GM23338 (cell line): Measurements from ENCODE around the gene FURIN. TPM values are rescaled to one million over a fixed set of nuclear protein-coding genes. Genes with fewer than 3 reads are reported as not detected.

Experiments used
- ATAC-seq: fragments of 200-7000 bp; cut with Tn5 transposase; 3 replicates; pipeline ENCODE4 v1.9.1; 2020
- DNase-seq: peaks from one replicate; pipeline ENCODE4 v3.0.0-alpha.2; 2015; ENCODE audit warnings: low spot score
- H2AFZ ChIP-seq: fragments of 200-600 bp; sonication (generic); 2 replicates; pipeline ENCODE4 v1.8.0; 2016; ENCODE audit warnings: antibody characterized with exemption, mild to moderate bottlenecking, moderate library complexity
- H3F3A ChIP-seq: fragments of 200-600 bp; sonication (generic); replicated peaks from 2 replicates; pipeline ENCODE4 v1.8.0; 2017; ENCODE audit warnings: antibody characterized with exemption, mixed run types, low read depth
- H3K27ac ChIP-seq: fragments of 200-600 bp; sonication (generic); 2 replicates; pipeline ENCODE4 v1.6.1; 2016; ENCODE audit warnings: low read depth
- H3K27me3 ChIP-seq: fragments of 200-600 bp; sonication (generic); 2 replicates; pipeline ENCODE4 v1.8.0; 2016; ENCODE audit warnings: mild to moderate bottlenecking, mixed run types, moderate library complexity; ENCODE audit not compliant: insufficient read depth
- H3K36me3 ChIP-seq: fragments of 200-600 bp; sonication (generic); 2 replicates; pipeline ENCODE4 v1.8.0; 2016; ENCODE audit warnings: mild to moderate bottlenecking; ENCODE audit not compliant: insufficient read depth
- H3K4me1 ChIP-seq: fragments of 200-600 bp; sonication (generic); 2 replicates; pipeline ENCODE4 v1.8.0; 2016; ENCODE audit warnings: mild to moderate bottlenecking, moderate library complexity; ENCODE audit not compliant: insufficient read depth
- H3K4me2 ChIP-seq: fragments of 200-600 bp; sonication (generic); 2 replicates; pipeline ENCODE4 v1.7.1; 2017; ENCODE audit warnings: mixed run types
- H3K4me3 ChIP-seq: fragments of 200-600 bp; sonication (generic); 2 replicates; pipeline ENCODE4 v1.6.1; 2016; ENCODE audit warnings: mixed run types
- H3K79me2 ChIP-seq: fragments of 200-600 bp; sonication (generic); replicated peaks from 2 replicates; pipeline ENCODE4 v1.8.0; 2017; ENCODE audit warnings: mild to moderate bottlenecking; ENCODE audit not compliant: insufficient read depth
- H3K9me2 ChIP-seq: fragments of 200-600 bp; sonication (generic); 2 replicates; pipeline ENCODE4 v1.8.0; 2017; ENCODE audit not compliant: insufficient read depth
- H4K20me1 ChIP-seq: fragments of 200-600 bp; sonication (generic); replicated peaks from 2 replicates; pipeline ENCODE4 v1.8.0; 2017; ENCODE audit warnings: mild to moderate bottlenecking; ENCODE audit not compliant: insufficient read depth
- H3K27ac Mint-ChIP-seq: 2 replicates; pipeline ENCODE4 v1.8.0; 2020; ENCODE audit warnings: inconsistent platforms, mild to moderate bottlenecking, moderate library complexity, mixed read lengths
- H3K27me3 Mint-ChIP-seq: 3 replicates; pipeline ENCODE4 v1.8.0; 2022; ENCODE audit warnings: low read depth, mild to moderate bottlenecking, moderate library complexity, mixed read lengths, inconsistent platforms; ENCODE audit not compliant: insufficient read depth, poor library complexity
- H3K36me3 Mint-ChIP-seq: 3 replicates; pipeline ENCODE4 v1.8.0; 2021; ENCODE audit warnings: low read depth, mild to moderate bottlenecking, inconsistent platforms, moderate library complexity, mixed read lengths
- H3K4me1 Mint-ChIP-seq: 3 replicates; pipeline ENCODE4 v1.8.0; 2020; ENCODE audit warnings: mild to moderate bottlenecking, inconsistent platforms, mixed read lengths
- H3K4me3 Mint-ChIP-seq: 3 replicates; pipeline ENCODE4 v1.8.0; 2021; ENCODE audit warnings: moderate library complexity, mild to moderate bottlenecking, inconsistent platforms, mixed read lengths
- H3K9me3 Mint-ChIP-seq: 3 replicates; pipeline ENCODE4 v1.8.0; 2020; ENCODE audit warnings: moderate library complexity, mild to moderate bottlenecking, inconsistent platforms, mixed read lengths
- CREB1 ChIP-seq: fragments of 250-450 bp; sonication (Bioruptor Pico); IDR thresholded peaks from 2 replicates; pipeline ENCODE4 v1.5.0; 2020; ENCODE audit warnings: low read depth, mild to moderate bottlenecking, moderate library complexity
- EZH2 ChIP-seq: fragments of 200-600 bp; sonication (generic); IDR thresholded peaks from one replicate; pipeline ENCODE4 v1.8.0; 2017; ENCODE audit warnings: antibody characterized with exemption, mild to moderate bottlenecking, low read depth; ENCODE audit not compliant: unreplicated experiment
- EZH2phosphoT487 ChIP-seq: fragments of 200-600 bp; sonication (generic); IDR thresholded peaks from one replicate; pipeline ENCODE4 v1.8.1; 2018; ENCODE audit warnings: antibody characterized with exemption; ENCODE audit not compliant: unreplicated experiment
- JUNB ChIP-seq: IDR thresholded peaks from one replicate; pipeline ENCODE4 v1.6.1; 2016; ENCODE audit warnings: antibody characterized with exemption; ENCODE audit not compliant: unreplicated experiment
- POLR2AphosphoS5 ChIP-seq: IDR thresholded peaks from 2 replicates; pipeline ENCODE4 v1.6.1; 2016; ENCODE audit warnings: antibody characterized with exemption, low read depth
- REST ChIP-seq: IDR thresholded peaks from one replicate; pipeline ENCODE4 v1.6.1; 2018; ENCODE audit warnings: antibody characterized with exemption; ENCODE audit not compliant: unreplicated experiment
- STAT1 ChIP-seq: IDR thresholded peaks from one replicate; pipeline ENCODE4 v1.6.1; 2016; ENCODE audit warnings: antibody characterized with exemption; ENCODE audit not compliant: unreplicated experiment
- ZNF114 ChIP-seq: fragments of 250-450 bp; sonication (Bioruptor Pico); IDR thresholded peaks from 2 replicates; pipeline ENCODE4 v1.5.0; 2020; ENCODE audit warnings: mild to moderate bottlenecking, moderate library complexity
- polyA plus RNA-seq: library from polyadenylated mRNA; unstranded; fragments of >200 nt; fragmentation: Nextera tagmentation; extraction: Ambion mirVana; gene quantifications from 2 replicates; pipeline ENCODE4 v1.2.1, GENCODE V29; 2016
- total RNA-seq: library from RNA; depleted of rRNA; stranded (reverse); fragments of >200 nt; shearing (Covaris generic); gene quantifications from 2 replicates; pipeline ENCODE4 v1.2.3, GENCODE V29; 2014
- TF ChIP-seq, protein P1 (sequence below): IDR thresholded peaks from 2 replicates; pipeline ENCODE4 v1.6.1; 2016; ENCODE audit warnings: antibody characterized with exemption
- TF ChIP-seq, protein P2 (sequence below): fragments of 250-450 bp; sonication (Bioruptor Pico); IDR thresholded peaks from 2 replicates; pipeline ENCODE4 v1.5.0; 2020; ENCODE audit warnings: mild to moderate bottlenecking, moderate library complexity
- TF ChIP-seq, protein P3 (sequence below), 2 experiments: fragments of 200-600 bp in 1 of 2; sonication (generic) in 1 of 2; conservative IDR thresholded peaks; 2 replicates each; pipeline versions ENCODE4 v1.5.1 to v1.6.1; 2016 to 2017; ENCODE audit warnings: antibody characterized with exemption in 2 of 2, low read depth in 2 of 2, mild to moderate bottlenecking in 2 of 2, moderate library complexity in 1 of 2

FURIN gene
- total and polyA plus RNA-seq, 2 experiments from 2014 or later = 6.3 to 20.9 TPM

DNA sequence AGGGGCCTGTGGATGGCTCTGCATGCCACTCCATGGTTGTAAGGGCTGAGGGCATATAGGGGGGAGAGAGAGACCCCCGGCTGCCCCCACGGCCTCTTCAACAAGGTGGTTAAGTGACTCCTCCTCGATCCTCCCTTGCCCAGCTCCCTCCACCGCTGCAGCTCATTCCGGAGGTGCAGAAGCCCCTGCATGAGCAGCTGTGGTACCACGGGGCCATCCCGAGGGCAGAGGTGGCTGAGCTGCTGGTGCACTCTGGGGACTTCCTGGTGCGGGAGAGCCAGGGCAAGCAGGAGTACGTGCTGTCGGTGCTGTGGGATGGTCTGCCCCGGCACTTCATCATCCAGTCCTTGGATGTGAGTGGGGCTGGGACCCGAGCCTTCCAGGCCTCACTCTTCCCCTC is 22.5 kb downstream of the FURIN start (continued):
- TF ChIP-seq REST (no peak), JUNB (no peak), CREB1 (CRISPR knock-in tag) (no peak)
- TF ChIP-seq, protein P1, sequence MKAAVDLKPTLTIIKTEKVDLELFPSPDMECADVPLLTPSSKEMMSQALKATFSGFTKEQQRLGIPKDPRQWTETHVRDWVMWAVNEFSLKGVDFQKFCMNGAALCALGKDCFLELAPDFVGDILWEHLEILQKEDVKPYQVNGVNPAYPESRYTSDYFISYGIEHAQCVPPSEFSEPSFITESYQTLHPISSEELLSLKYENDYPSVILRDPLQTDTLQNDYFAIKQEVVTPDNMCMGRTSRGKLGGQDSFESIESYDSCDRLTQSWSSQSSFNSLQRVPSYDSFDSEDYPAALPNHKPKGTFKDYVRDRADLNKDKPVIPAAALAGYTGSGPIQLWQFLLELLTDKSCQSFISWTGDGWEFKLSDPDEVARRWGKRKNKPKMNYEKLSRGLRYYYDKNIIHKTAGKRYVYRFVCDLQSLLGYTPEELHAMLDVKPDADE = no peak

DNA sequence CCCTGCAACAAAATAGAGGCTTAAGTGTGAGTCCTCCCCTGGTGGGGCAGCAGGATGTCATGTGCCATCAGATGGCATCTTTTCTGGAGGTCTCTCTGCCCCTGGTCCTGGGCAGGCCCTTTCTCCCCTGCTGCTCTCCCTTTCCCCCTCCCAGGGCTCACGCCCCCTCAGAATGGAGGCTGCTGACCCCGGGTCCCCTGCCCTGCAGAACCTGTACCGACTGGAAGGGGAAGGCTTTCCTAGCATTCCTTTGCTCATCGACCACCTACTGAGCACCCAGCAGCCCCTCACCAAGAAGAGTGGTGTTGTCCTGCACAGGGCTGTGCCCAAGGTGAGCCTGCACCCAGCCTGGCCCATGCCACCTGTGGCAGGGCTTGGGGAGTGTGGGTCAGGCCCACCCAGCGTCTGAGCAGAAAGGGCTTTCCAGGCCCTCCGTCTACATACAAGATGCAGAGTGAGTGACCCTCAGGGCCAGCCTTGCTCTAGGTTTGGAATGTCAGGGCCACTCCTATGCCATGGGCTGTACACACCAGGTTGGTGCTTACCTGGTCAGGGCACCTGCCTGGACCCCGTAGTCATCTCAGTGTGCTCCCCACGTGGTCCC is 23.1 kb downstream of the FURIN start:
- ATAC-seq (no peak), DNase-seq (no peak)
- no peaks in the 10 kb centered on the region for H3K27me3 ChIP-seq
- no peaks in the 10 kb centered on the region for H3K79me2 ChIP-seq
- H3K4me2 ChIP-seq = no peak overlapping the region
- no peaks in the 10 kb centered on the region for H3F3A ChIP-seq
- Mint-ChIP-seq H3K27ac (no peak overlapping the region), H3K36me3 (peaks cover 8% of the 10 kb centered on the region), H3K9me3 (no peaks in the 10 kb centered on the region), H3K4me1 (peaks cover 5% of the 10 kb centered on the region; the same call in 1 of the 3 replicates), H3K4me3 (no peak overlapping the region), H3K27me3 (peaks cover 16% of the 10 kb centered on the region)
- no peak overlapping the region for H3K27ac ChIP-seq
- H3K36me3 ChIP-seq = no peaks in the 10 kb centered on the region
- H3K4me3 ChIP-seq = no peak overlapping the region
- H3K4me1 ChIP-seq = no peaks in the 10 kb centered on the region
- no peaks in the 10 kb centered on the region for H4K20me1 ChIP-seq
- H3K9me2 ChIP-seq = no peaks in the 10 kb centered on the region
- H2AFZ ChIP-seq = no peak overlapping the region
- TF ChIP-seq POLR2AphosphoS5 (no peak), EZH2phosphoT487 (no peak), JUNB (no peak), EZH2 (no peak), ZNF114 (no peak), STAT1 (no peak)
- TF ChIP-seq, protein P2, sequence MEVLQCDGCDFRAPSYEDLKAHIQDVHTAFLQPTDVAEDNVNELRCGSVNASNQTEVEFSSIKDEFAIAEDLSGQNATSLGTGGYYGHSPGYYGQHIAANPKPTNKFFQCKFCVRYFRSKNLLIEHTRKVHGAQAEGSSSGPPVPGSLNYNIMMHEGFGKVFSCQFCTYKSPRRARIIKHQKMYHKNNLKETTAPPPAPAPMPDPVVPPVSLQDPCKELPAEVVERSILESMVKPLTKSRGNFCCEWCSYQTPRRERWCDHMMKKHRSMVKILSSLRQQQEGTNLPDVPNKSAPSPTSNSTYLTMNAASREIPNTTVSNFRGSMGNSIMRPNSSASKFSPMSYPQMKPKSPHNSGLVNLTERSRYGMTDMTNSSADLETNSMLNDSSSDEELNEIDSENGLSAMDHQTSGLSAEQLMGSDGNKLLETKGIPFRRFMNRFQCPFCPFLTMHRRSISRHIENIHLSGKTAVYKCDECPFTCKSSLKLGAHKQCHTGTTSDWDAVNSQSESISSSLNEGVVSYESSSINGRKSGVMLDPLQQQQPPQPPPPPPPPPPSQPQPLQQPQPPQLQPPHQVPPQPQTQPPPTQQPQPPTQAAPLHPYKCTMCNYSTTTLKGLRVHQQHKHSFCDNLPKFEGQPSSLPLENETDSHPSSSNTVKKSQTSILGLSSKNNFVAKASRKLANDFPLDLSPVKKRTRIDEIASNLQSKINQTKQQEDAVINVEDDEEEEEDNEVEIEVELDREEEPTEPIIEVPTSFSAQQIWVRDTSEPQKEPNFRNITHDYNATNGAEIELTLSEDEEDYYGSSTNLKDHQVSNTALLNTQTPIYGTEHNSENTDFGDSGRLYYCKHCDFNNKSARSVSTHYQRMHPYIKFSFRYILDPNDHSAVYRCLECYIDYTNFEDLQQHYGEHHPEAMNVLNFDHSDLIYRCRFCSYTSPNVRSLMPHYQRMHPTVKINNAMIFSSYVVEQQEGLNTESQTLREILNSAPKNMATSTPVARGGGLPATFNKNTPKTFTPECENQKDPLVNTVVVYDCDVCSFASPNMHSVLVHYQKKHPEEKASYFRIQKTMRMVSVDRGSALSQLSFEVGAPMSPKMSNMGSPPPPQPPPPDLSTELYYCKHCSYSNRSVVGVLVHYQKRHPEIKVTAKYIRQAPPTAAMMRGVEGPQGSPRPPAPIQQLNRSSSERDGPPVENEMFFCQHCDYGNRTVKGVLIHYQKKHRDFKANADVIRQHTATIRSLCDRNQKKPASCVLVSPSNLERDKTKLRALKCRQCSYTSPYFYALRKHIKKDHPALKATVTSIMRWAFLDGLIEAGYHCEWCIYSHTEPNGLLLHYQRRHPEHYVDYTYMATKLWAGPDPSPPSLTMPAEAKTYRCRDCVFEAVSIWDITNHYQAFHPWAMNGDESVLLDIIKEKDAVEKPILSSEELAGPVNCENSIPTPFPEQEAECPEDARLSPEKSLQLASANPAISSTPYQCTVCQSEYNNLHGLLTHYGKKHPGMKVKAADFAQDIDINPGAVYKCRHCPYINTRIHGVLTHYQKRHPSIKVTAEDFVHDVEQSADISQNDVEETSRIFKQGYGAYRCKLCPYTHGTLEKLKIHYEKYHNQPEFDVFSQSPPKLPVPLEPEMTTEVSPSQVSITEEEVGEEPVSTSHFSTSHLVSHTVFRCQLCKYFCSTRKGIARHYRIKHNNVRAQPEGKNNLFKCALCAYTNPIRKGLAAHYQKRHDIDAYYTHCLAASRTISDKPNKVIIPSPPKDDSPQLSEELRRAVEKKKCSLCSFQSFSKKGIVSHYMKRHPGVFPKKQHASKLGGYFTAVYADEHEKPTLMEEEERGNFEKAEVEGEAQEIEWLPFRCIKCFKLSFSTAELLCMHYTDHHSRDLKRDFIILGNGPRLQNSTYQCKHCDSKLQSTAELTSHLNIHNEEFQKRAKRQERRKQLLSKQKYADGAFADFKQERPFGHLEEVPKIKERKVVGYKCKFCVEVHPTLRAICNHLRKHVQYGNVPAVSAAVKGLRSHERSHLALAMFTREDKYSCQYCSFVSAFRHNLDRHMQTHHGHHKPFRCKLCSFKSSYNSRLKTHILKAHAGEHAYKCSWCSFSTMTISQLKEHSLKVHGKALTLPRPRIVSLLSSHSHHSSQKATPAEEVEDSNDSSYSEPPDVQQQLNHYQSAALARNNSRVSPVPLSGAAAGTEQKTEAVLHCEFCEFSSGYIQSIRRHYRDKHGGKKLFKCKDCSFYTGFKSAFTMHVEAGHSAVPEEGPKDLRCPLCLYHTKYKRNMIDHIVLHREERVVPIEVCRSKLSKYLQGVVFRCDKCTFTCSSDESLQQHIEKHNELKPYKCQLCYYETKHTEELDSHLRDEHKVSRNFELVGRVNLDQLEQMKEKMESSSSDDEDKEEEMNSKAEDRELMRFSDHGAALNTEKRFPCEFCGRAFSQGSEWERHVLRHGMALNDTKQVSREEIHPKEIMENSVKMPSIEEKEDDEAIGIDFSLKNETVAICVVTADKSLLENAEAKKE (CRISPR knock-in tag) = no peak
- TF ChIP-seq, protein P3, sequence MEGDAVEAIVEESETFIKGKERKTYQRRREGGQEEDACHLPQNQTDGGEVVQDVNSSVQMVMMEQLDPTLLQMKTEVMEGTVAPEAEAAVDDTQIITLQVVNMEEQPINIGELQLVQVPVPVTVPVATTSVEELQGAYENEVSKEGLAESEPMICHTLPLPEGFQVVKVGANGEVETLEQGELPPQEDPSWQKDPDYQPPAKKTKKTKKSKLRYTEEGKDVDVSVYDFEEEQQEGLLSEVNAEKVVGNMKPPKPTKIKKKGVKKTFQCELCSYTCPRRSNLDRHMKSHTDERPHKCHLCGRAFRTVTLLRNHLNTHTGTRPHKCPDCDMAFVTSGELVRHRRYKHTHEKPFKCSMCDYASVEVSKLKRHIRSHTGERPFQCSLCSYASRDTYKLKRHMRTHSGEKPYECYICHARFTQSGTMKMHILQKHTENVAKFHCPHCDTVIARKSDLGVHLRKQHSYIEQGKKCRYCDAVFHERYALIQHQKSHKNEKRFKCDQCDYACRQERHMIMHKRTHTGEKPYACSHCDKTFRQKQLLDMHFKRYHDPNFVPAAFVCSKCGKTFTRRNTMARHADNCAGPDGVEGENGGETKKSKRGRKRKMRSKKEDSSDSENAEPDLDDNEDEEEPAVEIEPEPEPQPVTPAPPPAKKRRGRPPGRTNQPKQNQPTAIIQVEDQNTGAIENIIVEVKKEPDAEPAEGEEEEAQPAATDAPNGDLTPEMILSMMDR (conservative IDR thresholded peaks at IDR 0.05; ENCODE audit: low read depth in 2 of 2) = no peak
- TF ChIP-seq, protein P1 = no peak
